Uterus (tissue), 2 donors: ENCODE data around the gene ATP8B1.

Experiments used
- POLR2A ChIP-seq, 2 donors: fragments of 450-650 bp; IDR thresholded peaks; one replicate each; pipeline ENCODE4 v1.6.1; 2016; ENCODE audit warnings: antibody characterized with exemption in 2 of 2, mild to moderate bottlenecking in 1 of 2, moderate library complexity in 1 of 2
- TF ChIP-seq, protein P1 (sequence below), 4 experiments: fragments of 200-600 bp in 2 of 4; fragments of 450-650 bp in 2 of 4; sonication (generic) in 2 of 4; IDR thresholded peaks; one replicate each; pipeline ENCODE4 v1.5.1; 2016 to 2019; ENCODE audit warnings: antibody characterized with exemption in 4 of 4, mild to moderate bottlenecking in 2 of 4, moderate library complexity in 1 of 4

DNA sequence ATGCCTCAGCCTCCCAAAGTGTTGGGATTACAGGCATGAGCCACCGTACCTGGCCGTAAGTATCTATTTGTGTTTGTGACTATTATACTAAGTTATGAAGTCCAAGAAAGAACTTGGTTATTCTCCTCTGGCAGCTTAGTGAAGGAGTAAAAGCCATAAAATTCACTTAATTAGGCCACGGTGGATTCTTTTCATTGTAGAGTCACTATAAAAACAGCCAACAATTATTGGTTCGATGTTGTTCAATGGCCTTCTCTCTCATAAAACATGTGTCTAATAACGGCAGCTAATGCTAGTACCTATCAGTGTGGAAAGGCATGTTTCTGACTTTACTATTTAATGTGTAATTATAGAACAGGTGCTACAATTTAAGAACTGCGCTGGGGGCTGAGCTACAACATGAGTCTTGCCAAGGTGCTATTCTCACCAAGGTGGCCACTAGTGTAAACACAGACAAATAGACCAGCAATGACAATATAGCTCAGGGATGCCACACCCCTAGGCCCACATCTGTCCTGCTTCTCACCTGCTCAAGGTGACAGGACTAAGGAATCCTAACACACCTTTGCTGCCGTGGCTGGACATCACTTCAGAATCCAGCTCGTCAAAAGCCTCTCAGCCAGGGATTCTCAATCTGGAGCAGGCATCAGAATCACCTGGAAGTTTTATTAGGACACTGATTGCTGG is 17.2 kb downstream of the ATP8B1 start:
- TF ChIP-seq, protein P1, sequence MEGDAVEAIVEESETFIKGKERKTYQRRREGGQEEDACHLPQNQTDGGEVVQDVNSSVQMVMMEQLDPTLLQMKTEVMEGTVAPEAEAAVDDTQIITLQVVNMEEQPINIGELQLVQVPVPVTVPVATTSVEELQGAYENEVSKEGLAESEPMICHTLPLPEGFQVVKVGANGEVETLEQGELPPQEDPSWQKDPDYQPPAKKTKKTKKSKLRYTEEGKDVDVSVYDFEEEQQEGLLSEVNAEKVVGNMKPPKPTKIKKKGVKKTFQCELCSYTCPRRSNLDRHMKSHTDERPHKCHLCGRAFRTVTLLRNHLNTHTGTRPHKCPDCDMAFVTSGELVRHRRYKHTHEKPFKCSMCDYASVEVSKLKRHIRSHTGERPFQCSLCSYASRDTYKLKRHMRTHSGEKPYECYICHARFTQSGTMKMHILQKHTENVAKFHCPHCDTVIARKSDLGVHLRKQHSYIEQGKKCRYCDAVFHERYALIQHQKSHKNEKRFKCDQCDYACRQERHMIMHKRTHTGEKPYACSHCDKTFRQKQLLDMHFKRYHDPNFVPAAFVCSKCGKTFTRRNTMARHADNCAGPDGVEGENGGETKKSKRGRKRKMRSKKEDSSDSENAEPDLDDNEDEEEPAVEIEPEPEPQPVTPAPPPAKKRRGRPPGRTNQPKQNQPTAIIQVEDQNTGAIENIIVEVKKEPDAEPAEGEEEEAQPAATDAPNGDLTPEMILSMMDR (IDR thresholded peaks at IDR 0.05): no peak
- TF ChIP-seq POLR2A (IDR thresholded peaks at IDR 0.05): no peak
